K562 (cell line): ENCODE results near the gene DOP1B.

Experiments used
- BDP1 ChIP-seq: IDR thresholded peaks from 3 replicates; pipeline ENCODE4 v1.6.1; 2011; ENCODE audit not compliant: insufficient read length, insufficient read depth
- BHLHE40 ChIP-seq: IDR thresholded peaks from 2 replicates; pipeline ENCODE4 v1.6.1; 2011; ENCODE audit warnings: low read length, improper control_type of control experiment
- CBFB ChIP-seq: sonication (generic); formaldehyde crosslinking; IDR thresholded peaks from 2 replicates; pipeline ENCODE4 v1.4.0; 2020; ENCODE audit warnings: mild to moderate bottlenecking, missing genetic modification reagents
- EHMT2 ChIP-seq: fragments of 450-650 bp; IDR thresholded peaks from 2 replicates; pipeline ENCODE4 v1.6.1; 2018; ENCODE audit warnings: antibody characterized with exemption
- EP300 ChIP-seq: IDR thresholded peaks from 2 replicates; pipeline ENCODE4 v1.6.1; 2012; ENCODE audit warnings: low read length, improper control_type of control experiment
- EZH2 ChIP-seq: IDR thresholded peaks from 2 replicates; pipeline ENCODE4 v1.6.1; 2012; ENCODE audit warnings: low read depth, mild to moderate bottlenecking, inconsistent platforms, low read length, borderline replicate concordance
- GATA2 ChIP-seq: sonication (generic); formaldehyde crosslinking; IDR thresholded peaks from 2 replicates; pipeline ENCODE4 v1.4.0; 2020; ENCODE audit warnings: mild to moderate bottlenecking, missing genetic modification reagents
- MAX ChIP-seq: sonication (generic); formaldehyde crosslinking; IDR thresholded peaks from 2 replicates; pipeline ENCODE4 v1.9.0; 2022; ENCODE audit warnings: mild to moderate bottlenecking, missing genetic modification reagents
- NFIC ChIP-seq: fragments of 450-650 bp; IDR thresholded peaks from 2 replicates; pipeline ENCODE4 v1.6.1; 2017; ENCODE audit warnings: mild to moderate bottlenecking, inconsistent platforms
- RAD21 ChIP-seq, 2 experiments: fragments of 250-450 bp in 1 of 2; fragments of 450-650 bp in 1 of 2; sonication (Bioruptor Pico) in 1 of 2; formaldehyde crosslinking in 1 of 2; IDR thresholded peaks in 1 of 2; conservative IDR thresholded peaks in 1 of 2; 2 replicates each; pipeline versions ENCODE4 v1.4.0 to v1.8.0; 2020 to 2022; ENCODE audit warnings: mild to moderate bottlenecking in 2 of 2, moderate library complexity in 1 of 2
- SP1 ChIP-seq: sonication (generic); formaldehyde crosslinking; IDR thresholded peaks from 2 replicates; pipeline ENCODE4 v1.8.1; 2022; ENCODE audit warnings: mild to moderate bottlenecking, missing genetic modification reagents
- ZNF830 ChIP-seq: fragments of 250-450 bp; sonication (Bioruptor Pico); IDR thresholded peaks from 2 replicates; pipeline ENCODE4 v1.5.0; 2021; ENCODE audit warnings: mild to moderate bottlenecking
- TF ChIP-seq, protein P1 (sequence below), 3 experiments: IDR thresholded peaks in 2 of 3; conservative IDR thresholded peaks in 1 of 3; 2 replicates each; pipeline ENCODE4 v1.5.1; 2011 to 2012; ENCODE audit warnings: low read length in 3 of 3, mild to moderate bottlenecking in 3 of 3, control low read depth in 2 of 3, improper control_type of control experiment in 1 of 3, inconsistent platforms in 1 of 3, low read depth in 1 of 3, mixed read lengths in 1 of 3, moderate library complexity in 1 of 3; ENCODE audit not compliant: insufficient read depth in 2 of 3
- TF ChIP-seq, protein P2 (sequence below): fragments of 200-400 bp; formaldehyde crosslinking; IDR thresholded peaks from 2 replicates; pipeline ENCODE4 v1.6.1; 2017; ENCODE audit warnings: mild to moderate bottlenecking, low read depth, low read length, moderate library complexity

DNA sequence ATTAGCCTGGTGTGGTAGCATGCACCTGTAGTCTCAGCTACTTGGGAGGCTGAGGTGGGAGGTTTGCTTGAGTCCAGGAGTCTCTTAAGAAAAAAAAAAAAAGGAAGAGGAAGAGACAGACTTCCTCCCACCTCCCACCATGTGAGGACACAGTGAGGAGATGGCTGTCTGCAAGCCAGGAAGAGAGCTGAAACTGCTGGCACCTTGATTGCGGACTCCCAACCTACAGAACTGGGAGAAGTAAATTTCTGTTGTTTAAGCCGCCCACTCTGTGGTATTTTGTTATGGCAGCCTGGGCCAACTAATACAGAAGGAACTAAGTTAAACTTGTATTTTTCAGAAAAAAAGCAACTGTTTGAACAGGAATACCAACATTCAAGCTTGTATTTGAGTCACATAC is 21.7 kb downstream of the DOP1B start:
- TF ChIP-seq RAD21 (CRISPR knock-in tag; conservative IDR thresholded peaks at IDR 0.05 in 1 of 2, IDR thresholded peaks at IDR 0.05 in 1 of 2) (no peak), NFIC (no peak), BDP1 (no peak), SP1 (no peak), BHLHE40 (no peak), EZH2 (no peak), EHMT2 (no peak), ZNF830 (CRISPR knock-in tag) (no peak), EP300 (no peak), MAX (CRISPR knock-in tag) (no peak), GATA2 (CRISPR knock-in tag) (no peak), CBFB (no peak)
- TF ChIP-seq, protein P1, sequence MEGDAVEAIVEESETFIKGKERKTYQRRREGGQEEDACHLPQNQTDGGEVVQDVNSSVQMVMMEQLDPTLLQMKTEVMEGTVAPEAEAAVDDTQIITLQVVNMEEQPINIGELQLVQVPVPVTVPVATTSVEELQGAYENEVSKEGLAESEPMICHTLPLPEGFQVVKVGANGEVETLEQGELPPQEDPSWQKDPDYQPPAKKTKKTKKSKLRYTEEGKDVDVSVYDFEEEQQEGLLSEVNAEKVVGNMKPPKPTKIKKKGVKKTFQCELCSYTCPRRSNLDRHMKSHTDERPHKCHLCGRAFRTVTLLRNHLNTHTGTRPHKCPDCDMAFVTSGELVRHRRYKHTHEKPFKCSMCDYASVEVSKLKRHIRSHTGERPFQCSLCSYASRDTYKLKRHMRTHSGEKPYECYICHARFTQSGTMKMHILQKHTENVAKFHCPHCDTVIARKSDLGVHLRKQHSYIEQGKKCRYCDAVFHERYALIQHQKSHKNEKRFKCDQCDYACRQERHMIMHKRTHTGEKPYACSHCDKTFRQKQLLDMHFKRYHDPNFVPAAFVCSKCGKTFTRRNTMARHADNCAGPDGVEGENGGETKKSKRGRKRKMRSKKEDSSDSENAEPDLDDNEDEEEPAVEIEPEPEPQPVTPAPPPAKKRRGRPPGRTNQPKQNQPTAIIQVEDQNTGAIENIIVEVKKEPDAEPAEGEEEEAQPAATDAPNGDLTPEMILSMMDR (IDR thresholded peaks at IDR 0.05 in 2 of 3, conservative IDR thresholded peaks at IDR 0.05 in 1 of 3; ENCODE audit: insufficient read depth in 2 of 3, low read depth in 1 of 3, low read length in 3 of 3) = no peak
- TF ChIP-seq, protein P2, sequence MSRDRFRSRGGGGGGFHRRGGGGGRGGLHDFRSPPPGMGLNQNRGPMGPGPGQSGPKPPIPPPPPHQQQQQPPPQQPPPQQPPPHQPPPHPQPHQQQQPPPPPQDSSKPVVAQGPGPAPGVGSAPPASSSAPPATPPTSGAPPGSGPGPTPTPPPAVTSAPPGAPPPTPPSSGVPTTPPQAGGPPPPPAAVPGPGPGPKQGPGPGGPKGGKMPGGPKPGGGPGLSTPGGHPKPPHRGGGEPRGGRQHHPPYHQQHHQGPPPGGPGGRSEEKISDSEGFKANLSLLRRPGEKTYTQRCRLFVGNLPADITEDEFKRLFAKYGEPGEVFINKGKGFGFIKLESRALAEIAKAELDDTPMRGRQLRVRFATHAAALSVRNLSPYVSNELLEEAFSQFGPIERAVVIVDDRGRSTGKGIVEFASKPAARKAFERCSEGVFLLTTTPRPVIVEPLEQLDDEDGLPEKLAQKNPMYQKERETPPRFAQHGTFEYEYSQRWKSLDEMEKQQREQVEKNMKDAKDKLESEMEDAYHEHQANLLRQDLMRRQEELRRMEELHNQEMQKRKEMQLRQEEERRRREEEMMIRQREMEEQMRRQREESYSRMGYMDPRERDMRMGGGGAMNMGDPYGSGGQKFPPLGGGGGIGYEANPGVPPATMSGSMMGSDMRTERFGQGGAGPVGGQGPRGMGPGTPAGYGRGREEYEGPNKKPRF = no peak
